Esophagus muscularis mucosa (tissue), 4 donors: ENCODE measurements around the gene PDIA6.

Experiments
- EP300 ChIP-seq: sonication (generic); formaldehyde crosslinking; IDR thresholded peaks from one replicate; pipeline ENCODE4 v1.6.1; 2017; ENCODE audit warnings: antibody characterized with exemption
- POLR2A ChIP-seq: fragments of 450-650 bp; IDR thresholded peaks from one replicate; pipeline ENCODE4 v1.6.1; 2017; ENCODE audit warnings: antibody characterized with exemption, moderate library complexity, mild to moderate bottlenecking, low read depth
- POLR2AphosphoS5 ChIP-seq, 2 donors: sonication (generic); formaldehyde crosslinking; IDR thresholded peaks; one replicate each; pipeline ENCODE4 v1.6.1; 2017; ENCODE audit warnings: antibody characterized with exemption in 2 of 2
- TF ChIP-seq, protein P1 (sequence below), 3 experiments: fragments of 200-600 bp in 2 of 3; fragments of 450-650 bp in 1 of 3; sonication (generic) in 2 of 3; IDR thresholded peaks; one replicate each; pipeline ENCODE4 v1.5.1; 2017 to 2019; ENCODE audit warnings: antibody characterized with exemption in 3 of 3, mild to moderate bottlenecking in 2 of 3, moderate library complexity in 1 of 3

DNA sequence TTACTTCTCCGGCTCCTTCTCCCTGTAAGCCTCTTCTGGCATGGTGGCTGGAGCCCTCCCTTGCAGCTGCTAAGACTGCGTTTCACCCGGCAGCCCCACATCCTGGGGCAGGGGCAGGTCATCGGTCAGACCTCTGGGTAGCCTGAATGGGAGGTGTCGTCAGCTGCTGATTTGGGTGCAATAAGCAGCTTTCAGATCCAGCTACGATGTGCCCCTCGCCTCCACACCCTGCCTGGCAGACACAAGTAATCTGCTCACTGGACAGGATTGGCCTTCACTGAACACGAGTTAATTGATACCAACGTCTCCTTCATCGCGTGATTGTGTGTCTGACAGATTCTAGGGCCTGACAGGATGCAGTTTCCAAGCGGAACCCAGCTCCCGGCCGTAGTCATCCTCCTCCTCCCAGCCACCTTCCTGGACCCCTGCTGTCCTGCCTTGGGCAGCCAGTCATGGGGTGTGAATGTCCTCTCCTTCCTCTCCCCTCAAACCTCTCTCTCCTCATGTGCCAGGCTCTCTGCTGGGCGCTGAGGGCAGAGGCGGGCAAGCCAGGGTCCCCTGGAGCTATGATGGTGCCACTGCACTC lies 18.9 kb upstream of the PDIA6 start:
- TF ChIP-seq, protein P1, sequence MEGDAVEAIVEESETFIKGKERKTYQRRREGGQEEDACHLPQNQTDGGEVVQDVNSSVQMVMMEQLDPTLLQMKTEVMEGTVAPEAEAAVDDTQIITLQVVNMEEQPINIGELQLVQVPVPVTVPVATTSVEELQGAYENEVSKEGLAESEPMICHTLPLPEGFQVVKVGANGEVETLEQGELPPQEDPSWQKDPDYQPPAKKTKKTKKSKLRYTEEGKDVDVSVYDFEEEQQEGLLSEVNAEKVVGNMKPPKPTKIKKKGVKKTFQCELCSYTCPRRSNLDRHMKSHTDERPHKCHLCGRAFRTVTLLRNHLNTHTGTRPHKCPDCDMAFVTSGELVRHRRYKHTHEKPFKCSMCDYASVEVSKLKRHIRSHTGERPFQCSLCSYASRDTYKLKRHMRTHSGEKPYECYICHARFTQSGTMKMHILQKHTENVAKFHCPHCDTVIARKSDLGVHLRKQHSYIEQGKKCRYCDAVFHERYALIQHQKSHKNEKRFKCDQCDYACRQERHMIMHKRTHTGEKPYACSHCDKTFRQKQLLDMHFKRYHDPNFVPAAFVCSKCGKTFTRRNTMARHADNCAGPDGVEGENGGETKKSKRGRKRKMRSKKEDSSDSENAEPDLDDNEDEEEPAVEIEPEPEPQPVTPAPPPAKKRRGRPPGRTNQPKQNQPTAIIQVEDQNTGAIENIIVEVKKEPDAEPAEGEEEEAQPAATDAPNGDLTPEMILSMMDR (IDR thresholded peaks at IDR 0.05), result no peak
- TF ChIP-seq POLR2A (no peak), EP300 (no peak), POLR2AphosphoS5 (IDR thresholded peaks at IDR 0.05) (no peak)
